Thyroid gland (tissue), 4 donors: ENCODE results near the gene DRG2. TPM values are rescaled to one million over a fixed set of nuclear protein-coding genes. Genes with fewer than 3 reads are reported as not detected.

ENCODE experiments used
- DNase-seq, 2 donors: peaks; one replicate each; pipeline ENCODE4 v3.0.0-alpha.2; 2019
- H3K27ac ChIP-seq, 3 donors: fragments of 200-600 bp; sonication (generic); 1 replicate in 2 of 3; 2 replicates in 1 of 3; pipeline ENCODE4 v1.5.1; 2016 to 2019; ENCODE audit warnings: mild to moderate bottlenecking in 1 of 3, moderate library complexity in 1 of 3
- H3K27me3 ChIP-seq: fragments of 200-600 bp; sonication (generic); one replicate; pipeline ENCODE4 v1.5.1; 2019
- H3K36me3 ChIP-seq, 2 donors: fragments of 200-600 bp; sonication (generic); one replicate each; pipeline ENCODE4 v1.5.1; 2016 to 2019
- H3K4me1 ChIP-seq, 2 donors: fragments of 200-600 bp; sonication (generic); one replicate each; pipeline ENCODE4 v1.5.1; 2017 to 2019
- H3K4me3 ChIP-seq, 3 donors: fragments of 200-600 bp; sonication (generic); replicated peaks in 1 of 3; 1 replicate in 2 of 3; 2 replicates in 1 of 3; pipeline ENCODE4 v1.5.1; 2016; ENCODE audit warnings: mild to moderate bottlenecking in 1 of 3
- H3K9me3 ChIP-seq: fragments of 200-600 bp; sonication (generic); one replicate; pipeline ENCODE4 v1.5.1; 2017
- POLR2A ChIP-seq, 2 donors: fragments of 450-650 bp; IDR thresholded peaks; one replicate each; pipeline ENCODE4 v1.6.1; 2017; ENCODE audit warnings: antibody characterized with exemption in 2 of 2, mild to moderate bottlenecking in 2 of 2, moderate library complexity in 1 of 2
- WGBS, 2 donors: methylation state at CpG; one replicate each; pipeline ENCODE4 v1.1.5; 2017; 5-methylcytosine and 5-hydroxymethylcytosine counted together
- intact Hi-C: fragments of 100-400 bp; cut with DNase I; formaldehyde crosslinking; loops from one replicate; pipeline ENCODE4 v1.15.1; 2023
- total RNA-seq, 4 donors: library from RNA; depleted of rRNA; stranded (reverse); fragments of >200 nt; gene quantifications; one replicate each; pipeline ENCODE4 v1.2.3, GENCODE V29; 2016
- TF ChIP-seq, protein P1 (sequence below), 6 experiments: fragments of 200-600 bp in 3 of 6; fragments of 450-650 bp in 3 of 6; sonication (generic) in 3 of 6; IDR thresholded peaks; one replicate each; pipeline ENCODE4 v1.5.1; 2016 to 2019; ENCODE audit warnings: antibody characterized with exemption in 6 of 6, mild to moderate bottlenecking in 2 of 6, inconsistent platforms in 1 of 6, moderate library complexity in 1 of 6

Gene DRG2
- total RNA-seq, 4 donors from 2014 or later: 35.3 to 88.8 (median 59.2) TPM

DNA sequence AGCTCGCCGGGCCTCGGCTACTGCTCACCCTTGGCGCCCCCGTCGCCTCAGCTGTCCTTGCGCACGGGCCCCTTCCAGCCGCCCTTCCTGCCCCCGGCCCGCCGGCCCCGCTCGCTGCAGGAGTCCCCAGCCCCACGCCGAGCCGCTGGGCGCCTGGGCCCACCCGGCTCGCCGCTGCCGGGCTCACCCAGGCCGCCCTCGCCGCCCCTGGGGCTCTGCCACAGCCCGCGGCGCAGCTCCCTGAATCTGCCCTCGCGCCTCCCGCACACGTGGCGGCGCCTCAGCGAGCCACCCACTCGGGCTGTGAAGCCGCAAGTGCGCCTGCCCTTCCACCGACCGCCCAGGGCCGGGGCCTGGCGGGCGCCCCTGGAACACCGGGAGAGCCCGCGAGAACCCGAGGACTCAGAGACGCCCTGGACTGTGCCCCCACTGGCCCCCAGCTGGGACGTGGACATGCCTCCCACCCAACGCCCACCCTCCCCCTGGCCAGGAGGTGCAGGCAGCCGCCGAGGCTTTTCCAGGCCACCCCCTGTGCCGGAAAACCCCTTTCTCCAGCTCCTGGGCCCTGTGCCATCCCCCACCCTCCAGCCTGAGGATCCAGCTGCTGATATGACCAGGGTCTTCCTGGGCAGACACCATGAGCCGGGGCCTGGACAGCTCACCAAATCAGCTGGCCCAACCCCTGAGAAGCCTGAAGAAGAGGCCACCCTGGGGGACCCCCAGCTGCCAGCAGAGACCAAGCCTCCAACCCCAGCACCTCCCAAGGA, 33.6 kb downstream of the DRG2 start:
- H3K4me1 ChIP-seq: no peaks in the 10 kb centered on the region
- DNase-seq: no peak
- 93 to 94% methylated on average over 33 to 45 of the region's 54 CpGs for WGBS, 2 donors
- H3K4me3 ChIP-seq: no peak overlapping the region
- no peaks in the 10 kb centered on the region for H3K27me3 ChIP-seq
- H3K9me3 ChIP-seq: no peaks in the 10 kb centered on the region
- intact Hi-C loops: no loop called here
- no peak for TF ChIP-seq POLR2A (IDR thresholded peaks at IDR 0.05)
- TF ChIP-seq, protein P1, sequence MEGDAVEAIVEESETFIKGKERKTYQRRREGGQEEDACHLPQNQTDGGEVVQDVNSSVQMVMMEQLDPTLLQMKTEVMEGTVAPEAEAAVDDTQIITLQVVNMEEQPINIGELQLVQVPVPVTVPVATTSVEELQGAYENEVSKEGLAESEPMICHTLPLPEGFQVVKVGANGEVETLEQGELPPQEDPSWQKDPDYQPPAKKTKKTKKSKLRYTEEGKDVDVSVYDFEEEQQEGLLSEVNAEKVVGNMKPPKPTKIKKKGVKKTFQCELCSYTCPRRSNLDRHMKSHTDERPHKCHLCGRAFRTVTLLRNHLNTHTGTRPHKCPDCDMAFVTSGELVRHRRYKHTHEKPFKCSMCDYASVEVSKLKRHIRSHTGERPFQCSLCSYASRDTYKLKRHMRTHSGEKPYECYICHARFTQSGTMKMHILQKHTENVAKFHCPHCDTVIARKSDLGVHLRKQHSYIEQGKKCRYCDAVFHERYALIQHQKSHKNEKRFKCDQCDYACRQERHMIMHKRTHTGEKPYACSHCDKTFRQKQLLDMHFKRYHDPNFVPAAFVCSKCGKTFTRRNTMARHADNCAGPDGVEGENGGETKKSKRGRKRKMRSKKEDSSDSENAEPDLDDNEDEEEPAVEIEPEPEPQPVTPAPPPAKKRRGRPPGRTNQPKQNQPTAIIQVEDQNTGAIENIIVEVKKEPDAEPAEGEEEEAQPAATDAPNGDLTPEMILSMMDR (IDR thresholded peaks at IDR 0.05): no peak
- no peak overlapping the region for H3K27ac ChIP-seq
- no peaks in the 10 kb centered on the region for H3K36me3 ChIP-seq

DNA sequence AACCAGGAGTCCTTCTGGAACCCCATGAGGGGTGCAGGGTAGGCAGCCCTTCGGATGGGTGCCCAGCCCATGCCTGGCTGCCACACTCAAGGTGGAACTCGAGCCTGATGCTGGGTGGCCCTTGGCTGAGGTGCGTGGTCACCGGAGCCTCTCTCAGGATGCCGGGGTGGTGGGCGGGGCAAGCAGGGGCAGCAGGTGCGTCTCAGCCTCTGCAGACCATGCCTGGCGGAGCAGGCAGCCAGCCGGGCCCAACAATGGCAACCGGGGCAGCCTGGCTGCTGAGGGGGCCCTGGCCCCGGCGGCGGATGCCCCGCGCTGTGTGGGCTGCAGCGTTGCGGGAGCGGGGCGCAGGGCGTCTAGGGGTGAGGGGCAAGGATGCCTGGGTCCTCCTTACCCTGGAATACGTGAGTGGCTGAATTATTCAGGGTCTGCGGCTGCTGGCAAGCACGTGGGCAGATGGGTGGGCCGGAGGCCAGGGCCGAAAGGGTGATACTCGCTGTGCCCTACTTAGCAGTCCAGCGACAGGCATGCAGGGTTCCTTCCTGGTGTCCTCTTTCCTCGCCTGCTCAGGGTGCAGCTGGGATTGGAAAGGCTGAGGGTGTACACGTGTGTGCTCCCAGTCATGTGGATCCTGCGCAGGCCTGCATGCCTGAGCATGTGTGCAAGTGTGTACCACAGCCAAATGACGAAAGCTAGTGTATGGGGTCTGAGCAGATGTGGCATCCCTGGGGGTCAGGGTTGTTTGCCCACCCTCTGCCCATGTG, 35.4 kb downstream of the DRG2 start:
- Histone ChIP-seq H3K4me1 (no peaks in the 10 kb centered on the region), H3K27ac (no peak overlapping the region), H3K36me3 (no peaks in the 10 kb centered on the region), H3K9me3 (no peaks in the 10 kb centered on the region), H3K4me3 (no peak overlapping the region), H3K27me3 (no peaks in the 10 kb centered on the region)
- no peak for TF ChIP-seq POLR2A (IDR thresholded peaks at IDR 0.05)
- TF ChIP-seq, protein P1 (IDR thresholded peaks at IDR 0.05): no peak
- WGBS, 2 donors: 74 to 75% methylated on average over 13 to 25 of the region's 31 CpGs
- intact Hi-C loops: no loop called here
- DNase-seq: no peak

DNA sequence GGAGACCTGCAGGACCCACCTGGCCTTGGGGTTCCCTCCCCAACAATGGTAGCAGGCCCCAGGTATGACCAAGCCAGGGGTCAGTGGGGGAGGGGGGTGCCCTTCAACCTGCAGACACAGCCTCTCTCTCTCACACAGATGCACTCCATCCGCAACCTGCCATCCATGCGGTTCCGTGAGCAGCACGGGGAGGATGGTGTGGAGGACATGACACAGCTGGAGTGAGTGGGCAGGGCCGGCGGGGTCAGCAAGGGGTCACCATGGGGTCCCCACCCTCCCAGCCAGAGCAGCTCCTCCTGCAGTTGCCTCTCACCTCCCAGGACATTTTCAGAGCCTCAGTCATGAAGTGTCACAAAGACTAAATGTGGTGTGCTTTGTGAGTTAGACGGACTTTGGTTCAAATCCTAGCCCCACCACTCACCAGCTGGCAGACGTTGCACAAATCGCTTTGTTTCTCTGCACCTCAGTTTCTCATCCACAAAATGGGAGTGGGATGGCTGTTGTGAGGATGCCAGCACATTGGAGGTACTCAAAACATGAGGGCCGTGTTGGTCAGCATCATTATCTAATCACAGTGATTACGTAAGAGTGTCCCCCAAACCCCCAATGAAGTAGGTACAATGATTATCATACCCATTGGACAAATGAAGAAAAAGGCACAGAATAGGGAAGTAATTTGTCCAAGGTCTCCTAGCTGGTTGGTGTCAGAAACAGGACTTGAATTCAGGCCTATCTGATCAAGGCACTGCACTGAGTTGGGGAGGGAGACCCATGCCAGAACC, 36.8 kb downstream of the DRG2 start:
- H3K4me1 ChIP-seq: no peaks in the 10 kb centered on the region
- no peak overlapping the region for H3K4me3 ChIP-seq
- DNase-seq: no peak
- no peaks in the 10 kb centered on the region for H3K27me3 ChIP-seq
- no peak for TF ChIP-seq POLR2A (IDR thresholded peaks at IDR 0.05)
- TF ChIP-seq, protein P1 (IDR thresholded peaks at IDR 0.05): no peak
- intact Hi-C loops: no loop called here
- 78 to 84% methylated on average over 8 to 11 of the region's 11 CpGs for WGBS, 2 donors
- H3K27ac ChIP-seq: no peak overlapping the region
- no peaks in the 10 kb centered on the region for H3K36me3 ChIP-seq
- no peaks in the 10 kb centered on the region for H3K9me3 ChIP-seq

DNA sequence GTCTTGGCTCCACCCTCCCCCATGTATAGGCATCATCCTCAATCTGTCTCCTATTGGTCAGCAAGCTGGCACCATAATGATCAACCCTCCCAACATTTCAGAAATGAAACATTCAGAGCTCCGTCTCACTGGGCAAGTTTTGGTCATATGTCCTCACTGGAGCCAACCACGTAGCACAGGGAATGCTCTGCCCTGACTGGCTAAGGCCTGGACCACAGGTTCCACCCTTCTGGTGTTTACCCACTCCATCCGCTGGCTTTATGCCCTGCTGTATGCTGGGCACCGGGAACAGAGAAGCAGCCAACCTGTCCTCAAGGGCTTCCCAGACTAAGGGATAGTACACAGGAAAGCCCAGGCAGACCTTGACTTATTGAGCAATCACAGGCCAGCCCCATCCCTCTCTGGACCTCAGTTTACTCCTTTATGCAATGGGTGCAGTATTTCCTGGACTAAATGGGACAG, 41.3 kb downstream of the DRG2 start:
- intact Hi-C loops: no loop called here
- no peak overlapping the region for H3K27ac ChIP-seq
- H3K4me3 ChIP-seq: no peak overlapping the region
- no peak for TF ChIP-seq POLR2A (IDR thresholded peaks at IDR 0.05)
- TF ChIP-seq, protein P1 (IDR thresholded peaks at IDR 0.05): no peak
- peak; percentile 11 to 12 for DNase-seq
- no peaks in the 10 kb centered on the region for H3K9me3 ChIP-seq
- 57 to 60% methylated on average over 4 of the region's 4 CpGs for WGBS, 2 donors
- no peaks in the 10 kb centered on the region for H3K27me3 ChIP-seq
- H3K36me3 ChIP-seq: no peaks in the 10 kb centered on the region
- H3K4me1 ChIP-seq: no peaks in the 10 kb centered on the region
